Measurements from ENCODE around the gene NRP2. TPM values are rescaled to one million over a fixed set of nuclear protein-coding genes. Genes with fewer than 3 reads are reported as not detected.
A peak's percentile ranks its signal among the peaks of the same experiment; 100 is the strongest.

NRP2 gene
- total and polyA plus RNA-seq, 2 of the 13 experiments (the other 11 are each of a cell fraction or from before 2014, with no cell fraction given): 0.65 to 1.4 TPM

DNA sequence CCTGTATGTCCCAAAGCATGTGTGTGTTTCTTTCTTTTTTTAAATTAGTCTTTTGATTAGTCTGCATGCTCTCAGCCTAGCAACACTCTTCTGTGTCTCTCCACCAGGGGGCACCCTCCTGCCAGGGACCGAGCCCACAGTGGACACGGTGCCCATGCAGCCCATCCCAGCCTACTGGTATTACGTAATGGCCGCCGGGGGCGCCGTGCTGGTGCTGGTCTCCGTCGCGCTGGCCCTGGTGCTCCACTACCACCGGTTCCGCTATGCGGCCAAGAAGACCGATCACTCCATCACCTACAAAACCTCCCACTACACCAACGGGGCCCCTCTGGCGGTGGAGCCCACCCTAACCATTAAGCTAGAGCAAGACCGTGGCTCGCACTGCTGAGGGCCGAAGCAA lies 93.8 kb downstream of the NRP2 start (continued):
- TF ChIP-seq KDM4B (CRISPR knock-in tag; IDR thresholded peaks at IDR 0.05) (no peak), HNF4G (IDR thresholded peaks at IDR 0.05; ENCODE audit: borderline replicate concordance, low read depth, low read length) (no peak), HNF4G (CRISPR knock-in tag; IDR thresholded peaks at IDR 0.05; ENCODE audit: borderline replicate concordance, low read depth) (0 out of 2 replicates have a peak, but pooled peaks have one; percentile 30), CEBPB (IDR thresholded peaks at IDR 0.05; ENCODE audit: borderline replicate concordance, low read depth, low read length) (peak; percentile 87), ATF7 (IDR thresholded peaks at IDR 0.05) (peak; percentile 58), ATF7 (CRISPR knock-in tag; IDR thresholded peaks at IDR 0.05) (no peak)
- TF ChIP-seq, protein P1, sequence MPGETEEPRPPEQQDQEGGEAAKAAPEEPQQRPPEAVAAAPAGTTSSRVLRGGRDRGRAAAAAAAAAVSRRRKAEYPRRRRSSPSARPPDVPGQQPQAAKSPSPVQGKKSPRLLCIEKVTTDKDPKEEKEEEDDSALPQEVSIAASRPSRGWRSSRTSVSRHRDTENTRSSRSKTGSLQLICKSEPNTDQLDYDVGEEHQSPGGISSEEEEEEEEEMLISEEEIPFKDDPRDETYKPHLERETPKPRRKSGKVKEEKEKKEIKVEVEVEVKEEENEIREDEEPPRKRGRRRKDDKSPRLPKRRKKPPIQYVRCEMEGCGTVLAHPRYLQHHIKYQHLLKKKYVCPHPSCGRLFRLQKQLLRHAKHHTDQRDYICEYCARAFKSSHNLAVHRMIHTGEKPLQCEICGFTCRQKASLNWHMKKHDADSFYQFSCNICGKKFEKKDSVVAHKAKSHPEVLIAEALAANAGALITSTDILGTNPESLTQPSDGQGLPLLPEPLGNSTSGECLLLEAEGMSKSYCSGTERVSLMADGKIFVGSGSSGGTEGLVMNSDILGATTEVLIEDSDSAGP (CRISPR knock-in tag; IDR thresholded peaks at IDR 0.05; ENCODE audit: borderline replicate concordance): peak; percentile 80
- TF ChIP-seq, protein P2, sequence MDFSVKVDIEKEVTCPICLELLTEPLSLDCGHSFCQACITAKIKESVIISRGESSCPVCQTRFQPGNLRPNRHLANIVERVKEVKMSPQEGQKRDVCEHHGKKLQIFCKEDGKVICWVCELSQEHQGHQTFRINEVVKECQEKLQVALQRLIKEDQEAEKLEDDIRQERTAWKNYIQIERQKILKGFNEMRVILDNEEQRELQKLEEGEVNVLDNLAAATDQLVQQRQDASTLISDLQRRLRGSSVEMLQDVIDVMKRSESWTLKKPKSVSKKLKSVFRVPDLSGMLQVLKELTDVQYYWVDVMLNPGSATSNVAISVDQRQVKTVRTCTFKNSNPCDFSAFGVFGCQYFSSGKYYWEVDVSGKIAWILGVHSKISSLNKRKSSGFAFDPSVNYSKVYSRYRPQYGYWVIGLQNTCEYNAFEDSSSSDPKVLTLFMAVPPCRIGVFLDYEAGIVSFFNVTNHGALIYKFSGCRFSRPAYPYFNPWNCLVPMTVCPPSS (IDR thresholded peaks at IDR 0.05): no peak
- TF ChIP-seq, protein P3, sequence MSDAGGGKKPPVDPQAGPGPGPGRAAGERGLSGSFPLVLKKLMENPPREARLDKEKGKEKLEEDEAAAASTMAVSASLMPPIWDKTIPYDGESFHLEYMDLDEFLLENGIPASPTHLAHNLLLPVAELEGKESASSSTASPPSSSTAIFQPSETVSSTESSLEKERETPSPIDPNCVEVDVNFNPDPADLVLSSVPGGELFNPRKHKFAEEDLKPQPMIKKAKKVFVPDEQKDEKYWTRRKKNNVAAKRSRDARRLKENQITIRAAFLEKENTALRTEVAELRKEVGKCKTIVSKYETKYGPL (CRISPR knock-in tag; IDR thresholded peaks at IDR 0.05): peak; percentile 92; the same call in 1 of the 2 replicates
- TF ChIP-seq, protein P4, sequence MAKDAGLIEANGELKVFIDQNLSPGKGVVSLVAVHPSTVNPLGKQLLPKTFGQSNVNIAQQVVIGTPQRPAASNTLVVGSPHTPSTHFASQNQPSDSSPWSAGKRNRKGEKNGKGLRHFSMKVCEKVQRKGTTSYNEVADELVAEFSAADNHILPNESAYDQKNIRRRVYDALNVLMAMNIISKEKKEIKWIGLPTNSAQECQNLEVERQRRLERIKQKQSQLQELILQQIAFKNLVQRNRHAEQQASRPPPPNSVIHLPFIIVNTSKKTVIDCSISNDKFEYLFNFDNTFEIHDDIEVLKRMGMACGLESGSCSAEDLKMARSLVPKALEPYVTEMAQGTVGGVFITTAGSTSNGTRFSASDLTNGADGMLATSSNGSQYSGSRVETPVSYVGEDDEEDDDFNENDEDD (CRISPR knock-in tag; IDR thresholded peaks at IDR 0.05; ENCODE audit: borderline replicate concordance): no peak
- TF ChIP-seq, protein P5, sequence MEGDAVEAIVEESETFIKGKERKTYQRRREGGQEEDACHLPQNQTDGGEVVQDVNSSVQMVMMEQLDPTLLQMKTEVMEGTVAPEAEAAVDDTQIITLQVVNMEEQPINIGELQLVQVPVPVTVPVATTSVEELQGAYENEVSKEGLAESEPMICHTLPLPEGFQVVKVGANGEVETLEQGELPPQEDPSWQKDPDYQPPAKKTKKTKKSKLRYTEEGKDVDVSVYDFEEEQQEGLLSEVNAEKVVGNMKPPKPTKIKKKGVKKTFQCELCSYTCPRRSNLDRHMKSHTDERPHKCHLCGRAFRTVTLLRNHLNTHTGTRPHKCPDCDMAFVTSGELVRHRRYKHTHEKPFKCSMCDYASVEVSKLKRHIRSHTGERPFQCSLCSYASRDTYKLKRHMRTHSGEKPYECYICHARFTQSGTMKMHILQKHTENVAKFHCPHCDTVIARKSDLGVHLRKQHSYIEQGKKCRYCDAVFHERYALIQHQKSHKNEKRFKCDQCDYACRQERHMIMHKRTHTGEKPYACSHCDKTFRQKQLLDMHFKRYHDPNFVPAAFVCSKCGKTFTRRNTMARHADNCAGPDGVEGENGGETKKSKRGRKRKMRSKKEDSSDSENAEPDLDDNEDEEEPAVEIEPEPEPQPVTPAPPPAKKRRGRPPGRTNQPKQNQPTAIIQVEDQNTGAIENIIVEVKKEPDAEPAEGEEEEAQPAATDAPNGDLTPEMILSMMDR (CRISPR knock-in tag; IDR thresholded peaks at IDR 0.05): peak; percentile 93
- TF ChIP-seq, protein P6, sequence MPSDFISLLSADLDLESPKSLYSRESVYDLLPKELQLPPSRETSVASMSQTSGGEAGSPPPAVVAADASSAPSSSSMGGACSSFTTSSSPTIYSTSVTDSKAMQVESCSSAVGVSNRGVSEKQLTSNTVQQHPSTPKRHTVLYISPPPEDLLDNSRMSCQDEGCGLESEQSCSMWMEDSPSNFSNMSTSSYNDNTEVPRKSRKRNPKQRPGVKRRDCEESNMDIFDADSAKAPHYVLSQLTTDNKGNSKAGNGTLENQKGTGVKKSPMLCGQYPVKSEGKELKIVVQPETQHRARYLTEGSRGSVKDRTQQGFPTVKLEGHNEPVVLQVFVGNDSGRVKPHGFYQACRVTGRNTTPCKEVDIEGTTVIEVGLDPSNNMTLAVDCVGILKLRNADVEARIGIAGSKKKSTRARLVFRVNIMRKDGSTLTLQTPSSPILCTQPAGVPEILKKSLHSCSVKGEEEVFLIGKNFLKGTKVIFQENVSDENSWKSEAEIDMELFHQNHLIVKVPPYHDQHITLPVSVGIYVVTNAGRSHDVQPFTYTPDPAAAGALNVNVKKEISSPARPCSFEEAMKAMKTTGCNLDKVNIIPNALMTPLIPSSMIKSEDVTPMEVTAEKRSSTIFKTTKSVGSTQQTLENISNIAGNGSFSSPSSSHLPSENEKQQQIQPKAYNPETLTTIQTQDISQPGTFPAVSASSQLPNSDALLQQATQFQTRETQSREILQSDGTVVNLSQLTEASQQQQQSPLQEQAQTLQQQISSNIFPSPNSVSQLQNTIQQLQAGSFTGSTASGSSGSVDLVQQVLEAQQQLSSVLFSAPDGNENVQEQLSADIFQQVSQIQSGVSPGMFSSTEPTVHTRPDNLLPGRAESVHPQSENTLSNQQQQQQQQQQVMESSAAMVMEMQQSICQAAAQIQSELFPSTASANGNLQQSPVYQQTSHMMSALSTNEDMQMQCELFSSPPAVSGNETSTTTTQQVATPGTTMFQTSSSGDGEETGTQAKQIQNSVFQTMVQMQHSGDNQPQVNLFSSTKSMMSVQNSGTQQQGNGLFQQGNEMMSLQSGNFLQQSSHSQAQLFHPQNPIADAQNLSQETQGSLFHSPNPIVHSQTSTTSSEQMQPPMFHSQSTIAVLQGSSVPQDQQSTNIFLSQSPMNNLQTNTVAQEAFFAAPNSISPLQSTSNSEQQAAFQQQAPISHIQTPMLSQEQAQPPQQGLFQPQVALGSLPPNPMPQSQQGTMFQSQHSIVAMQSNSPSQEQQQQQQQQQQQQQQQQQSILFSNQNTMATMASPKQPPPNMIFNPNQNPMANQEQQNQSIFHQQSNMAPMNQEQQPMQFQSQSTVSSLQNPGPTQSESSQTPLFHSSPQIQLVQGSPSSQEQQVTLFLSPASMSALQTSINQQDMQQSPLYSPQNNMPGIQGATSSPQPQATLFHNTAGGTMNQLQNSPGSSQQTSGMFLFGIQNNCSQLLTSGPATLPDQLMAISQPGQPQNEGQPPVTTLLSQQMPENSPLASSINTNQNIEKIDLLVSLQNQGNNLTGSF (CRISPR knock-in tag; IDR thresholded peaks at IDR 0.05): 0 out of 2 replicates have a peak, but pooled peaks have one; percentile 20
- TF ChIP-seq, protein P7, sequence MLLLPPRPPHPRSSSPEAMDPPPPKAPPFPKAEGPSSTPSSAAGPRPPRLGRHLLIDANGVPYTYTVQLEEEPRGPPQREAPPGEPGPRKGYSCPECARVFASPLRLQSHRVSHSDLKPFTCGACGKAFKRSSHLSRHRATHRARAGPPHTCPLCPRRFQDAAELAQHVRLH (CRISPR knock-in tag; IDR thresholded peaks at IDR 0.05; ENCODE audit: borderline replicate concordance, low read depth): peak; percentile 46; the same call in 1 of the 2 replicates
